GM10248 (cell line): Measurements from ENCODE around the gene ENO4.

Source experiments
- CTCF ChIA-PET: fragments of 300-600 bp; sonication (Branson Sonifier 250); formaldehyde crosslinking; extraction: SDS; loops from one replicate; lab custom pipeline; 2021; ENCODE audit warnings: antibody characterized with exemption; lab: Yijun Ruan, JAX
- POLR2A ChIA-PET: fragments of 350-650 bp; sonication (Branson Sonifier 250); formaldehyde crosslinking; extraction: SDS; loops from one replicate; lab custom pipeline; 2020; ENCODE audit warnings: antibody characterized with exemption; lab: Yijun Ruan, JAX
- DNase-seq: peaks from one replicate; pipeline ENCODE4 v3.0.0; 2012; ENCODE audit errors: extremely low spot score
- TF ChIP-seq, protein P1 (sequence below): IDR thresholded peaks from 2 replicates; pipeline ENCODE4 v1.5.1; 2012; ENCODE audit warnings: mild to moderate bottlenecking, low read depth; ENCODE audit errors: extremely low read depth, missing control alignments, control extremely low read depth

The ENO4 gene

GRCh38 chr10:116891208-116891607 lies 41.9 kb downstream of the ENO4 start:
- CTCF ChIA-PET = interaction anchor here (2.2 to 2.4 kb wide), 2 partner anchors 14 to 284 kb away, joined by 4 to 8 read pairs; no protein-coding TSS in a partner anchor
- POLR2A ChIA-PET = no interaction called here
- TF ChIP-seq, protein P1, sequence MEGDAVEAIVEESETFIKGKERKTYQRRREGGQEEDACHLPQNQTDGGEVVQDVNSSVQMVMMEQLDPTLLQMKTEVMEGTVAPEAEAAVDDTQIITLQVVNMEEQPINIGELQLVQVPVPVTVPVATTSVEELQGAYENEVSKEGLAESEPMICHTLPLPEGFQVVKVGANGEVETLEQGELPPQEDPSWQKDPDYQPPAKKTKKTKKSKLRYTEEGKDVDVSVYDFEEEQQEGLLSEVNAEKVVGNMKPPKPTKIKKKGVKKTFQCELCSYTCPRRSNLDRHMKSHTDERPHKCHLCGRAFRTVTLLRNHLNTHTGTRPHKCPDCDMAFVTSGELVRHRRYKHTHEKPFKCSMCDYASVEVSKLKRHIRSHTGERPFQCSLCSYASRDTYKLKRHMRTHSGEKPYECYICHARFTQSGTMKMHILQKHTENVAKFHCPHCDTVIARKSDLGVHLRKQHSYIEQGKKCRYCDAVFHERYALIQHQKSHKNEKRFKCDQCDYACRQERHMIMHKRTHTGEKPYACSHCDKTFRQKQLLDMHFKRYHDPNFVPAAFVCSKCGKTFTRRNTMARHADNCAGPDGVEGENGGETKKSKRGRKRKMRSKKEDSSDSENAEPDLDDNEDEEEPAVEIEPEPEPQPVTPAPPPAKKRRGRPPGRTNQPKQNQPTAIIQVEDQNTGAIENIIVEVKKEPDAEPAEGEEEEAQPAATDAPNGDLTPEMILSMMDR = no peak
- no peak for DNase-seq

DNA sequence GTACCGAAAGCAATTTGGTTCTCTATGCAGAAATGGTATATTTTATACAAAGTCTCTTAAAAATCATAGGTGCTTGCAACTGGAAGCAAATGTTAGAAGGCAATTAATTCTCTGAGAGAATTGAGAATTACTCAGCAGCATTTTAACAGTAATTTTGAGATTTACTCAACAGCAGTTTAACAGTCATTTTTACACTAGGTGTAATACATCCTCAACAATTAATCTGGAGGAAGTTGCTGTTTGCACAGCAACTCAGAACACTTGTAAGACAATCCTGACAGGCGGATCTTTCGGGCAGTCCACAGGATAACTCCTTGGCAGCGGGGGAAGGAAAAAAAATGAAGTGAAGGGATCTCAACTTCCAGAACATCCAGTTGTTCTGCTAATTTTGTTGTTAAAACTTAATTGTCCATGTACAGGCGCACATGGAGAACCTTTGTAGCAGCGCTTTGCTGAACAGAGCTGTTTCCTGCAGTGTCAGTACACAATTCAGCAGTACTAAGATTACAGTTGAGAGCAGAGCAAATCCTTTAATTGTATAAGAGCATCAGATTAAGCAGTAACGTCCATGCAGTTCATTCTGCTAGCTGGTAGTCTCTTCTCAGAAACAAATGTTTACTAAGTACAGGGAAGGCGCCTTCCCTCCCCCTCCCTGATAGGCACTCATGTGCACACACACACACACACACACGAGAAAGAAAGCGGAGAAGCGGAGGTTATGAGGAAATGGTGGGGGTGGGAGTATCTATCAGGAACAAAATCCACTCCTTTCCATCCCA lies 43.8 kb downstream of the ENO4 start:
- DNase-seq = no peak
- TF ChIP-seq, protein P1 = no peak
- ChIA-PET POLR2A (no interaction called here), CTCF (interaction anchor here (1.3 kb wide), 1 partner anchor 282 kb away, joined by 4 read pairs; no protein-coding TSS in a partner anchor)

DNA sequence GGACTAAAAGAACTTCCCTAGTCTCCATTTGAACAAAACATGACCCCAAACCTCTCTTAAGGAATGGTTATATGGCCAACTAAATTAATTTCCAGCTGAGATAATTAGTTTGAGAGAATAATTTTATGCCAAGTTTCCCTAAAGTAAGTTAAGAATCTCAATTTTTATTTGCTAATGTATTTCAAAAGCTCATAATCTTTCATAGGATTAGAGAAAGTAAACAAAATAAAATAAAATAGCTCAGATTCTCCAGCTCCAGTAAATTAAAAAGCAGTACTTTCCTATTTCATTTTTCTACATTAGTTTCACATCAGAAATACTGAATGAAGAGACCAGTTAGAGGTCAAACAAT lies 44.4 kb downstream of the ENO4 start:
- CTCF ChIA-PET = no interaction called here
- POLR2A ChIA-PET = no interaction called here

GRCh38 chr10:116899626-116900025 lies 50.3 kb downstream of the ENO4 start:
- CTCF ChIA-PET = no interaction called here
- DNase-seq = no peak
- TF ChIP-seq, protein P1 = no peak
- POLR2A ChIA-PET = no interaction called here

More for the DNA sequence above, 44.4 kb downstream of the ENO4 start:
- TF ChIP-seq, protein P1 = no peak
- no peak for DNase-seq

GRCh38 chr10:116905845-116906210 lies 56.5 kb downstream of the ENO4 start:
- ChIA-PET CTCF (interaction anchor here (0.6 kb wide), 1 partner anchor 224 kb away, joined by 3 read pairs; no protein-coding TSS in a partner anchor), POLR2A (no interaction called here)
- no peak for DNase-seq
- TF ChIP-seq, protein P1 = no peak

DNA sequence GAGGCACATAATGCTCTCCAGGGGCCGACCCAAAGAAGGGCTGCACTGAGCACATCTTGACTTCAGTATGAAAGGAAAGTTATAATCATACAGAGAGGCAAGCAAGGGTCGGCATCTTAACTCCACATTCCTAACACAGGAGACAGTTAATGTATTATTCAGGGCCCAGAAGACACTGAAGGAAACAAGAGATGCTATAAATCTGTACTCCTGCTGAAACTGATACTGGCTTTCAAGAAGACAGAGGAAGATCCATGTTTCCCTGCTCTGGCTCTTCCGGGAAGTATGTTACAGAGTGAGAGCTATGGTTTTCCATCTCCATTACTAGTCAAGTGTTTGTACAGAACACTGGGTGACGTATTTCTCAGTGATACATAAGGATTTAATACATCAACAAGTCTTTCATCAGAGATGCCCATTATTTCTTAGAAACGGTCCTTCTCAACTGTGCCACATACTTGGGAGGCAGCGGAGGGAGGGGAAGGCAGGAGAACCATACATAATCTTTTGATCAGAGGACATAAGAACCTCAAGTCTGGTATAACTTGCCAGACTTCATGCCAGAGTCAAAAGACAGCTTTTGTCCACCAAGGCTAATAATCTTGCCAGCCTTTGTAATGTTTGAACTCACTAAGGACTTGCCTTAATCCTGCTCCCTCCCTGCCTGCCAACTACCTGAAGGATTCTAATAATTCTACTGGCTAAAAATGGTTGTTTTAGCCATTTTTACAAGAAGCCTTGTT lies 58.1 kb downstream of the ENO4 start:
- ChIA-PET POLR2A (no interaction called here), CTCF (no interaction called here)
- no peak for DNase-seq
- TF ChIP-seq, protein P1 = no peak
